Mesothelial cell of epicardium (in vitro differentiated cells): Measurements from ENCODE around the gene ZSCAN5A. TPM values are rescaled to one million over a fixed set of nuclear protein-coding genes. Genes with fewer than 3 reads are reported as not detected.

Experiments used
- DNase-seq, 2 experiments: peaks; one replicate each; pipeline ENCODE4 v3.0.0; 2021; ENCODE audit warnings: low spot score in 2 of 2; ENCODE audit not compliant: unreplicated experiment in 2 of 2
- H3K27ac Mint-ChIP-seq: 2 replicates; pipeline ENCODE4 v1.8.0; 2021; ENCODE audit warnings: mixed read lengths
- H3K27me3 Mint-ChIP-seq: 2 replicates; pipeline ENCODE4 v1.8.0; 2021; ENCODE audit warnings: low read depth, mixed read lengths
- H3K36me3 Mint-ChIP-seq: 2 replicates; pipeline ENCODE4 v1.8.0; 2021; ENCODE audit warnings: mixed read lengths
- H3K4me1 Mint-ChIP-seq: 2 replicates; pipeline ENCODE4 v1.8.0; 2021; ENCODE audit warnings: mixed read lengths
- H3K4me3 Mint-ChIP-seq: 2 replicates; pipeline ENCODE4 v1.8.0; 2021; ENCODE audit warnings: mild to moderate bottlenecking, moderate library complexity, mixed read lengths
- H3K9me3 Mint-ChIP-seq: 2 replicates; pipeline ENCODE4 v1.8.0; 2021; ENCODE audit warnings: mixed read lengths
- total RNA-seq: library from RNA; stranded (reverse); gene quantifications from 3 replicates; pipeline ENCODE4 v1.2.1, GENCODE V29; 2021
- TF ChIP-seq, protein P1 (sequence below): fragments of 200-600 bp; sonication (generic); IDR thresholded peaks from one replicate; pipeline ENCODE4 v1.5.0; 2021; ENCODE audit warnings: antibody characterized with exemption; ENCODE audit not compliant: unreplicated experiment

ZSCAN5A gene
- total RNA-seq, 1 donor from 2014 or later, result 15.3 TPM

- Mint-ChIP-seq H3K27ac (no peak overlapping the region), H3K4me3 (no peak overlapping the region), H3K4me1 (no peaks in the 10 kb centered on the region), H3K27me3 (no peaks in the 10 kb centered on the region), H3K36me3 (peaks cover 27% of the 10 kb centered on the region), H3K9me3 (peaks cover 14% of the 10 kb centered on the region)
- no peak for DNase-seq
- TF ChIP-seq, protein P1, sequence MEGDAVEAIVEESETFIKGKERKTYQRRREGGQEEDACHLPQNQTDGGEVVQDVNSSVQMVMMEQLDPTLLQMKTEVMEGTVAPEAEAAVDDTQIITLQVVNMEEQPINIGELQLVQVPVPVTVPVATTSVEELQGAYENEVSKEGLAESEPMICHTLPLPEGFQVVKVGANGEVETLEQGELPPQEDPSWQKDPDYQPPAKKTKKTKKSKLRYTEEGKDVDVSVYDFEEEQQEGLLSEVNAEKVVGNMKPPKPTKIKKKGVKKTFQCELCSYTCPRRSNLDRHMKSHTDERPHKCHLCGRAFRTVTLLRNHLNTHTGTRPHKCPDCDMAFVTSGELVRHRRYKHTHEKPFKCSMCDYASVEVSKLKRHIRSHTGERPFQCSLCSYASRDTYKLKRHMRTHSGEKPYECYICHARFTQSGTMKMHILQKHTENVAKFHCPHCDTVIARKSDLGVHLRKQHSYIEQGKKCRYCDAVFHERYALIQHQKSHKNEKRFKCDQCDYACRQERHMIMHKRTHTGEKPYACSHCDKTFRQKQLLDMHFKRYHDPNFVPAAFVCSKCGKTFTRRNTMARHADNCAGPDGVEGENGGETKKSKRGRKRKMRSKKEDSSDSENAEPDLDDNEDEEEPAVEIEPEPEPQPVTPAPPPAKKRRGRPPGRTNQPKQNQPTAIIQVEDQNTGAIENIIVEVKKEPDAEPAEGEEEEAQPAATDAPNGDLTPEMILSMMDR, result no peak
These were observed 31.8 kb downstream of the ZSCAN5A start for GRCh38 chr19:56282809-56283208.

DNA sequence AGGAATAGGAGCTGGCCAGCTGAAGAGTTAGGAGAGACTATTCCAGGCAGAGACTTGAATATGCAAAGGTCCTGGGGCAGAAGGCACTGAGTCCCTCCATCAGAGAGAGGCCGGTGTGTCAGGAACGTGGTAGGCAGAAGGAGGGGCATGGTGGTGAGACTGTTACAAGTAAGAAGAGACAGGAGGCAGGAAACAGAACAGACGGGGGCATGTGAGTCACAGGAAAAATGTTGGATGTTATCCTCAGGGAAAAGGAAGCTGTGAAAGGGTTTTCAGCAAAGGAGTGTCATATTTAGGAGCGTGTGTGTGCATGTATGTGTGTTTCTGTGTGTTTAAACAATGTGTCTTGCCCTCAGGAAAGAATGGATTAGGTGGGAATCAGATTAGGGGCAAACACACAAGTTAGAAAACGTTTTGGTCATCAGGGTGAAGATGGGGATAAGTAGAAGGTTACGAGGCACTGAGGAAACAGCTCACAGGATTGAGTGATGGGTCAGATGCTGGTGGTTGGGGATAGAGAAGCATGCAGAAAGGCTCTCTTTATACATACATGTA, 41.0 kb downstream of the ZSCAN5A start:
- no peak for DNase-seq
- TF ChIP-seq, protein P1, result no peak
- H3K27me3 Mint-ChIP-seq, result no peaks in the 10 kb centered on the region
- peaks cover 16% of the 10 kb centered on the region for H3K36me3 Mint-ChIP-seq
- peaks cover 19% of the 10 kb centered on the region for H3K9me3 Mint-ChIP-seq
- H3K4me1 Mint-ChIP-seq, result no peaks in the 10 kb centered on the region
- H3K4me3 Mint-ChIP-seq, result no peak overlapping the region
- H3K27ac Mint-ChIP-seq, result no peak overlapping the region

GRCh38 chr19:56272161-56272798, 42.4 kb downstream of the ZSCAN5A start, which contains the start of gene EDDM13:
TSS of gene EDDM13 (plus strand) at chr19:56272748. CDS start at chr19:56272835, 87 bp downstream.
- peaks cover 11% of the 10 kb centered on the region for H3K36me3 Mint-ChIP-seq
- H3K9me3 Mint-ChIP-seq, result peaks cover 17% of the 10 kb centered on the region
- TF ChIP-seq, protein P1, result no peak
- H3K27ac Mint-ChIP-seq, result no peak within 1 kb of the TSS
- no peak for DNase-seq
- no peaks in the 10 kb centered on the region for H3K4me1 Mint-ChIP-seq
- H3K27me3 Mint-ChIP-seq, result no peaks in the 10 kb centered on the region
- H3K4me3 Mint-ChIP-seq, result no peak within 1 kb of the TSS

- H3K4me3 Mint-ChIP-seq, result no peak overlapping the region
- H3K27me3 Mint-ChIP-seq, result no peaks in the 10 kb centered on the region
- H3K27ac Mint-ChIP-seq, result no peak overlapping the region
- H3K9me3 Mint-ChIP-seq, result peaks cover 11% of the 10 kb centered on the region
- no peak for DNase-seq
- TF ChIP-seq, protein P1, result no peak
- no peaks in the 10 kb centered on the region for H3K4me1 Mint-ChIP-seq
- peaks cover 5% of the 10 kb centered on the region for H3K36me3 Mint-ChIP-seq
These were observed 43.5 kb downstream of the ZSCAN5A start for GRCh38 chr19:56271151-56271550.

GRCh38 chr19:56270676-56271075, 44.0 kb downstream of the ZSCAN5A start:
- Mint-ChIP-seq H3K9me3 (peaks cover 9% of the 10 kb centered on the region), H3K4me3 (no peak overlapping the region)

More at GRCh38 chr19:56270676-56271075, 44.0 kb downstream of the ZSCAN5A start:
- Mint-ChIP-seq H3K4me1 (no peaks in the 10 kb centered on the region), H3K36me3 (peaks cover 2% of the 10 kb centered on the region), H3K27me3 (no peaks in the 10 kb centered on the region), H3K27ac (no peak overlapping the region)
- TF ChIP-seq, protein P1, result no peak
- DNase-seq, result no peak
